Measurements from ENCODE around the gene ZBTB21. TPM values are rescaled to one million over a fixed set of nuclear protein-coding genes. Genes with fewer than 3 reads are reported as not detected.

The ZBTB21 gene
- total and polyA plus RNA-seq, 2 donors (not counting 1 experiment from before 2014, with no cell fraction given), result 8.9 to 9.1 TPM

DNA sequence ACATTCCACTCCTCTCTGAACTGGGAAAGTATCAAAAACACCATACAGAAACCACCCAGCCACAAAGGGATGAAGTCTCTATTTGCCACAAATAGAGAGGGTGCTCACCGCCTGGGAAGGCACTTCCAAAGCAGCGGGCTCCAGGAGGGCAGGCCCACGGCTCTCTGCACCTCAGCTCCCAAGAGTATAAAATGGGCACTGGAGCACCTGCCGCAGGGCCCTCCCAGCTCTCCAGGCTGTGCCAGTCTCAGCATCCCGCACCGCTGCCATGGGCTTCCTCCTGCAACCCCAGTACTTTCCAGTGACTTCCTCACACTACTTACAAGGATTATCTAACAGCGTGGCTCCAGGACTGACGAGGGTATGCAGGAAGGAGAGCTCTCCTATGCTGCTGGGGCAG, 70.8 kb downstream of the ZBTB21 start:
- Histone ChIP-seq H2AFZ (ENCODE audit: low read length) (no peak overlapping the region), H3K9ac (ENCODE audit: insufficient read depth, low read length) (no peak overlapping the region), H3K4me2 (ENCODE audit: extremely low read depth, insufficient read depth, low read length) (no peak overlapping the region), H4K20me1 (ENCODE audit: control insufficient read depth, extremely low read depth, insufficient read depth, low read length) (no peaks in the 10 kb centered on the region), H3K27me3 (ENCODE audit: control insufficient read depth, insufficient read depth, low read length) (no peaks in the 10 kb centered on the region), H3K27ac (ENCODE audit: insufficient read depth, low read length) (no peak overlapping the region), H3K9me3 (ENCODE audit: control insufficient read depth, insufficient read depth, low read depth, low read length) (no peaks in the 10 kb centered on the region), H3K4me3 (replicated peaks in 1 of 4; ENCODE audit: control extremely low read depth in 1 of 4, insufficient read depth in 1 of 4, low read depth in 3 of 4, low read length in 4 of 4) (no peak overlapping the region), H3K4me1 (ENCODE audit: control insufficient read depth, extremely low read depth, insufficient read depth, low read length) (no peaks in the 10 kb centered on the region), H3K36me3 (ENCODE audit: control insufficient read depth, insufficient read depth, low read length) (peaks cover 2% of the 10 kb centered on the region), H3K79me2 (ENCODE audit: control insufficient read depth, insufficient read depth, low read length) (peaks cover 2% of the 10 kb centered on the region)
- DNase-seq (ENCODE audit: low read depth in 2 of 2), result no peak
- TF ChIP-seq CTCF (conservative IDR thresholded peaks at IDR 0.05 in 1 of 2, IDR thresholded peaks at IDR 0.05 in 1 of 2; ENCODE audit: low read depth in 1 of 2, low read length in 2 of 2) (no peak), EZH2 (IDR thresholded peaks at IDR 0.05; ENCODE audit: low read length, missing control alignments) (no peak)

Other genes starting within 250 kb of the ZBTB21 start
- under 0.01 TPM in 2 replicates for gene RIPK4, start 243.3 kb downstream of the ZBTB21 start, total RNA-seq
- gene RIPK4, start 243.3 kb downstream of the ZBTB21 start, polyA plus RNA-seq, result 0.01 TPM in 1 of 2 replicates, not detected in the other
- 2.6 and 3.6 TPM in 2 replicates for gene PRDM15, start 131.0 kb downstream of the ZBTB21 start, total RNA-seq
- 2.3 and 4.2 TPM in 2 replicates for gene PRDM15, start 131.0 kb downstream of the ZBTB21 start, polyA plus RNA-seq
- 18.0 and 22.3 TPM in 2 replicates for gene C2CD2, start 56.3 kb downstream of the ZBTB21 start, total RNA-seq
- 20.3 and 22.2 TPM in 2 replicates for gene C2CD2, start 56.3 kb downstream of the ZBTB21 start, polyA plus RNA-seq
- not detected in 2 replicates for gene UMODL1, start 61.0 kb upstream of the ZBTB21 start, total RNA-seq
- not detected in 2 replicates for gene UMODL1, start 61.0 kb upstream of the ZBTB21 start, polyA plus RNA-seq
- under 0.01 and 0.77 TPM in 2 replicates for gene ABCG1, start 208.8 kb upstream of the ZBTB21 start, total RNA-seq
- gene ABCG1, start 208.8 kb upstream of the ZBTB21 start, polyA plus RNA-seq, result 0.12 and 0.98 TPM in 2 replicates